ENCODE data around the gene MPC1. TPM values are rescaled to one million over a fixed set of nuclear protein-coding genes. Genes with fewer than 3 reads are reported as not detected.

MPC1 gene
- total and polyA plus RNA-seq, 2 experiments from 2014 or later = 15.5 to 39.4 TPM

DNA sequence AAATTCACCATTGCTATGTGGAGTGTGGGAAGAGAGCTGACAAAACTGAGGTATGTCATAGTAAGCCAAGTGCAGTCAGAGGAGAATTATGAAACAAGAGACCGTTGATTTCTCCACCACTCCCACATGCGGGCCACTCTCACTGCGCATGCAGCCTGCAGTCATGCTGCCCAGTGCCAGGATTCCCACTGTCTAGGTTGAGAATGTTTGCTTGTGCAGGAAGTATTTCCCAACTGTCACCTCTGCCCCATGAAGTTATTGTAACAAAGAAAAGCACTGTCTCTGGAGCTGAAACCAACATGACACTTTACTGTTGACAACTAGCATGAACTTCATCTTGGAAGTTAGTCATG lies 21.7 kb downstream of the MPC1 start (continued):
- TF ChIP-seq, protein P1, sequence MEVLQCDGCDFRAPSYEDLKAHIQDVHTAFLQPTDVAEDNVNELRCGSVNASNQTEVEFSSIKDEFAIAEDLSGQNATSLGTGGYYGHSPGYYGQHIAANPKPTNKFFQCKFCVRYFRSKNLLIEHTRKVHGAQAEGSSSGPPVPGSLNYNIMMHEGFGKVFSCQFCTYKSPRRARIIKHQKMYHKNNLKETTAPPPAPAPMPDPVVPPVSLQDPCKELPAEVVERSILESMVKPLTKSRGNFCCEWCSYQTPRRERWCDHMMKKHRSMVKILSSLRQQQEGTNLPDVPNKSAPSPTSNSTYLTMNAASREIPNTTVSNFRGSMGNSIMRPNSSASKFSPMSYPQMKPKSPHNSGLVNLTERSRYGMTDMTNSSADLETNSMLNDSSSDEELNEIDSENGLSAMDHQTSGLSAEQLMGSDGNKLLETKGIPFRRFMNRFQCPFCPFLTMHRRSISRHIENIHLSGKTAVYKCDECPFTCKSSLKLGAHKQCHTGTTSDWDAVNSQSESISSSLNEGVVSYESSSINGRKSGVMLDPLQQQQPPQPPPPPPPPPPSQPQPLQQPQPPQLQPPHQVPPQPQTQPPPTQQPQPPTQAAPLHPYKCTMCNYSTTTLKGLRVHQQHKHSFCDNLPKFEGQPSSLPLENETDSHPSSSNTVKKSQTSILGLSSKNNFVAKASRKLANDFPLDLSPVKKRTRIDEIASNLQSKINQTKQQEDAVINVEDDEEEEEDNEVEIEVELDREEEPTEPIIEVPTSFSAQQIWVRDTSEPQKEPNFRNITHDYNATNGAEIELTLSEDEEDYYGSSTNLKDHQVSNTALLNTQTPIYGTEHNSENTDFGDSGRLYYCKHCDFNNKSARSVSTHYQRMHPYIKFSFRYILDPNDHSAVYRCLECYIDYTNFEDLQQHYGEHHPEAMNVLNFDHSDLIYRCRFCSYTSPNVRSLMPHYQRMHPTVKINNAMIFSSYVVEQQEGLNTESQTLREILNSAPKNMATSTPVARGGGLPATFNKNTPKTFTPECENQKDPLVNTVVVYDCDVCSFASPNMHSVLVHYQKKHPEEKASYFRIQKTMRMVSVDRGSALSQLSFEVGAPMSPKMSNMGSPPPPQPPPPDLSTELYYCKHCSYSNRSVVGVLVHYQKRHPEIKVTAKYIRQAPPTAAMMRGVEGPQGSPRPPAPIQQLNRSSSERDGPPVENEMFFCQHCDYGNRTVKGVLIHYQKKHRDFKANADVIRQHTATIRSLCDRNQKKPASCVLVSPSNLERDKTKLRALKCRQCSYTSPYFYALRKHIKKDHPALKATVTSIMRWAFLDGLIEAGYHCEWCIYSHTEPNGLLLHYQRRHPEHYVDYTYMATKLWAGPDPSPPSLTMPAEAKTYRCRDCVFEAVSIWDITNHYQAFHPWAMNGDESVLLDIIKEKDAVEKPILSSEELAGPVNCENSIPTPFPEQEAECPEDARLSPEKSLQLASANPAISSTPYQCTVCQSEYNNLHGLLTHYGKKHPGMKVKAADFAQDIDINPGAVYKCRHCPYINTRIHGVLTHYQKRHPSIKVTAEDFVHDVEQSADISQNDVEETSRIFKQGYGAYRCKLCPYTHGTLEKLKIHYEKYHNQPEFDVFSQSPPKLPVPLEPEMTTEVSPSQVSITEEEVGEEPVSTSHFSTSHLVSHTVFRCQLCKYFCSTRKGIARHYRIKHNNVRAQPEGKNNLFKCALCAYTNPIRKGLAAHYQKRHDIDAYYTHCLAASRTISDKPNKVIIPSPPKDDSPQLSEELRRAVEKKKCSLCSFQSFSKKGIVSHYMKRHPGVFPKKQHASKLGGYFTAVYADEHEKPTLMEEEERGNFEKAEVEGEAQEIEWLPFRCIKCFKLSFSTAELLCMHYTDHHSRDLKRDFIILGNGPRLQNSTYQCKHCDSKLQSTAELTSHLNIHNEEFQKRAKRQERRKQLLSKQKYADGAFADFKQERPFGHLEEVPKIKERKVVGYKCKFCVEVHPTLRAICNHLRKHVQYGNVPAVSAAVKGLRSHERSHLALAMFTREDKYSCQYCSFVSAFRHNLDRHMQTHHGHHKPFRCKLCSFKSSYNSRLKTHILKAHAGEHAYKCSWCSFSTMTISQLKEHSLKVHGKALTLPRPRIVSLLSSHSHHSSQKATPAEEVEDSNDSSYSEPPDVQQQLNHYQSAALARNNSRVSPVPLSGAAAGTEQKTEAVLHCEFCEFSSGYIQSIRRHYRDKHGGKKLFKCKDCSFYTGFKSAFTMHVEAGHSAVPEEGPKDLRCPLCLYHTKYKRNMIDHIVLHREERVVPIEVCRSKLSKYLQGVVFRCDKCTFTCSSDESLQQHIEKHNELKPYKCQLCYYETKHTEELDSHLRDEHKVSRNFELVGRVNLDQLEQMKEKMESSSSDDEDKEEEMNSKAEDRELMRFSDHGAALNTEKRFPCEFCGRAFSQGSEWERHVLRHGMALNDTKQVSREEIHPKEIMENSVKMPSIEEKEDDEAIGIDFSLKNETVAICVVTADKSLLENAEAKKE (CRISPR knock-in tag; IDR thresholded peaks at IDR 0.05) = no peak
- TF ChIP-seq CREB1 (CRISPR knock-in tag; IDR thresholded peaks at IDR 0.05; ENCODE audit: low read depth) = no peak
- TF ChIP-seq JUNB (IDR thresholded peaks at IDR 0.05; ENCODE audit: unreplicated experiment) = no peak
- TF ChIP-seq ZNF331 (CRISPR knock-in tag; IDR thresholded peaks at IDR 0.05; ENCODE audit: low read depth) = no peak
- no peak for TF ChIP-seq ZNF114 (CRISPR knock-in tag; IDR thresholded peaks at IDR 0.05)
- no peak for TF ChIP-seq POLR2AphosphoS5 (IDR thresholded peaks at IDR 0.05; ENCODE audit: low read depth)
- TF ChIP-seq EZH2 (IDR thresholded peaks at IDR 0.05; ENCODE audit: low read depth, unreplicated experiment) = no peak
- TF ChIP-seq, protein P2, sequence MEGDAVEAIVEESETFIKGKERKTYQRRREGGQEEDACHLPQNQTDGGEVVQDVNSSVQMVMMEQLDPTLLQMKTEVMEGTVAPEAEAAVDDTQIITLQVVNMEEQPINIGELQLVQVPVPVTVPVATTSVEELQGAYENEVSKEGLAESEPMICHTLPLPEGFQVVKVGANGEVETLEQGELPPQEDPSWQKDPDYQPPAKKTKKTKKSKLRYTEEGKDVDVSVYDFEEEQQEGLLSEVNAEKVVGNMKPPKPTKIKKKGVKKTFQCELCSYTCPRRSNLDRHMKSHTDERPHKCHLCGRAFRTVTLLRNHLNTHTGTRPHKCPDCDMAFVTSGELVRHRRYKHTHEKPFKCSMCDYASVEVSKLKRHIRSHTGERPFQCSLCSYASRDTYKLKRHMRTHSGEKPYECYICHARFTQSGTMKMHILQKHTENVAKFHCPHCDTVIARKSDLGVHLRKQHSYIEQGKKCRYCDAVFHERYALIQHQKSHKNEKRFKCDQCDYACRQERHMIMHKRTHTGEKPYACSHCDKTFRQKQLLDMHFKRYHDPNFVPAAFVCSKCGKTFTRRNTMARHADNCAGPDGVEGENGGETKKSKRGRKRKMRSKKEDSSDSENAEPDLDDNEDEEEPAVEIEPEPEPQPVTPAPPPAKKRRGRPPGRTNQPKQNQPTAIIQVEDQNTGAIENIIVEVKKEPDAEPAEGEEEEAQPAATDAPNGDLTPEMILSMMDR (conservative IDR thresholded peaks at IDR 0.05; ENCODE audit: low read depth in 2 of 2) = no peak
- no peak for TF ChIP-seq ETS1 (IDR thresholded peaks at IDR 0.05)
- TF ChIP-seq STAT1 (IDR thresholded peaks at IDR 0.05; ENCODE audit: unreplicated experiment) = no peak

Data from GM23338 (cell line).